H9 (cell line): ENCODE data around the gene DCAF6. TPM values are rescaled to one million over a fixed set of nuclear protein-coding genes. Genes with fewer than 3 reads are reported as not detected.
A peak's percentile ranks its signal among the peaks of the same experiment; 100 is the strongest.

Experiments used
- DNase-seq: peaks from one replicate; pipeline ENCODE4 v3.0.0-alpha.2; 2017
- H2AFZ ChIP-seq: one replicate; pipeline ENCODE4 v1.6.1; 2013; ENCODE audit warnings: mild to moderate bottlenecking, low read length, control low read depth, moderate library complexity
- H2AK5ac ChIP-seq: 2 replicates; pipeline ENCODE4 v1.6.1; 2013; ENCODE audit warnings: low read length, control low read depth, mixed read lengths; ENCODE audit not compliant: insufficient read length
- H2BK120ac ChIP-seq: one replicate; pipeline ENCODE4 v1.6.1; 2013; ENCODE audit warnings: low read depth, mild to moderate bottlenecking, low read length, control low read depth, inconsistent platforms; ENCODE audit not compliant: poor library complexity, severe bottlenecking
- H2BK12ac ChIP-seq: 2 replicates; pipeline ENCODE4 v1.6.1; 2013; ENCODE audit warnings: low read length, control low read depth, mixed read lengths, low read depth; ENCODE audit not compliant: insufficient read length
- H2BK15ac ChIP-seq: 2 replicates; pipeline ENCODE4 v1.6.1; 2013; ENCODE audit warnings: low read depth, low read length, control low read depth
- H2BK20ac ChIP-seq: one replicate; pipeline ENCODE4 v1.6.1; 2013; ENCODE audit warnings: low read depth, mild to moderate bottlenecking, low read length, control low read depth, inconsistent platforms; ENCODE audit not compliant: poor library complexity, severe bottlenecking
- H2BK5ac ChIP-seq: 2 replicates; pipeline ENCODE4 v1.6.1; 2013; ENCODE audit warnings: low read length, control low read depth, mixed read lengths; ENCODE audit not compliant: insufficient read length
- H3K14ac ChIP-seq: 2 replicates; pipeline ENCODE4 v1.6.1; 2013; ENCODE audit warnings: low read length, control low read depth; ENCODE audit not compliant: insufficient read depth
- H3K18ac ChIP-seq: 2 replicates; pipeline ENCODE4 v1.6.1; 2013; ENCODE audit warnings: low read depth, mild to moderate bottlenecking, mixed read lengths, low read length, control low read depth; ENCODE audit not compliant: insufficient read length
- H3K23ac ChIP-seq: 2 replicates; pipeline ENCODE4 v1.6.1; 2013; ENCODE audit warnings: low read length, control low read depth, mixed read lengths, low read depth; ENCODE audit not compliant: insufficient read length
- H3K23me2 ChIP-seq: 2 replicates; pipeline ENCODE4 v1.6.1; 2013; ENCODE audit warnings: low read depth, mild to moderate bottlenecking, mixed read lengths, low read length, control low read depth; ENCODE audit not compliant: insufficient read length, poor library complexity, severe bottlenecking
- H3K27ac ChIP-seq: 2 replicates; pipeline ENCODE4 v1.5.1; 2013; ENCODE audit warnings: low read length, control low read depth, mixed read lengths, low read depth; ENCODE audit not compliant: insufficient read length
- H3K27me3 ChIP-seq: 2 replicates; pipeline ENCODE4 v1.6.1; 2013; ENCODE audit warnings: low read length, control low read depth, inconsistent platforms; ENCODE audit not compliant: insufficient read depth
- H3K4ac ChIP-seq: 2 replicates; pipeline ENCODE4 v1.6.1; 2013; ENCODE audit warnings: low read depth, mild to moderate bottlenecking, control low read depth, inconsistent platforms, low read length, moderate library complexity
- H3K4me1 ChIP-seq: 2 replicates; pipeline ENCODE4 v1.6.1; 2013; ENCODE audit warnings: low read length, control low read depth, inconsistent platforms; ENCODE audit not compliant: insufficient read depth
- H3K4me2 ChIP-seq: 2 replicates; pipeline ENCODE4 v1.6.1; 2013; ENCODE audit warnings: low read length, control low read depth, mixed read lengths; ENCODE audit not compliant: insufficient read length, insufficient read depth
- H3K56ac ChIP-seq: 2 replicates; pipeline ENCODE4 v1.6.1; 2013; ENCODE audit warnings: low read depth, mild to moderate bottlenecking, mixed read lengths, low read length, control low read depth; ENCODE audit not compliant: insufficient read length
- H3K79me1 ChIP-seq: 2 replicates; pipeline ENCODE4 v1.6.1; 2013; ENCODE audit warnings: low read depth, mild to moderate bottlenecking, moderate library complexity, low read length, control low read depth, inconsistent platforms; ENCODE audit not compliant: insufficient read depth, poor library complexity, severe bottlenecking
- H3K79me2 ChIP-seq: 2 replicates; pipeline ENCODE4 v1.6.1; 2013; ENCODE audit warnings: low read length, control low read depth, inconsistent platforms; ENCODE audit not compliant: insufficient read depth
- H3K9ac ChIP-seq: 2 replicates; pipeline ENCODE4 v1.6.1; 2013; ENCODE audit warnings: low read length, control low read depth, mixed read lengths; ENCODE audit not compliant: insufficient read length; ENCODE audit errors: extremely low read depth
- H3K9me3 ChIP-seq: one replicate; pipeline ENCODE4 v1.6.1; 2013; ENCODE audit warnings: low read depth, low read length, inconsistent platforms; ENCODE audit not compliant: control insufficient read depth
- H3T11ph ChIP-seq: one replicate; pipeline ENCODE4 v1.6.1; 2013; ENCODE audit warnings: mild to moderate bottlenecking, low read length, control low read depth, inconsistent platforms
- H4K20me1 ChIP-seq: one replicate; pipeline ENCODE4 v1.6.1; 2013; ENCODE audit not compliant: control insufficient read depth, insufficient read length, insufficient read depth
- H4K5ac ChIP-seq: 2 replicates; pipeline ENCODE4 v1.6.1; 2013; ENCODE audit warnings: low read depth, mild to moderate bottlenecking, mixed read lengths, low read length, control low read depth; ENCODE audit not compliant: insufficient read length
- H4K8ac ChIP-seq: replicated peaks from 2 replicates; pipeline ENCODE4 v1.6.1; 2013; ENCODE audit warnings: low read length, control low read depth, mixed read lengths, low read depth; ENCODE audit not compliant: insufficient read length
- H4K91ac ChIP-seq: 2 replicates; pipeline ENCODE4 v1.6.1; 2013; ENCODE audit warnings: low read depth, mild to moderate bottlenecking, moderate library complexity, mixed read lengths, low read length, control low read depth; ENCODE audit not compliant: insufficient read length
- H3K27ac Mint-ChIP-seq, 3 experiments: 2 replicates in 2 of 3; 3 replicates in 1 of 3; pipeline ENCODE4 v1.8.0; 2020 to 2021; ENCODE audit warnings: mixed read lengths in 3 of 3, mild to moderate bottlenecking in 1 of 3, moderate library complexity in 1 of 3
- H3K27me3 Mint-ChIP-seq: 2 replicates; pipeline ENCODE4 v1.8.0; 2021; ENCODE audit warnings: low read depth, mild to moderate bottlenecking, moderate library complexity, mixed read lengths
- H3K36me3 Mint-ChIP-seq, 3 experiments: 2 replicates in 2 of 3; 3 replicates in 1 of 3; pipeline ENCODE4 v1.8.0; 2020 to 2021; ENCODE audit warnings: low read depth in 3 of 3, mixed read lengths in 3 of 3; ENCODE audit not compliant: insufficient read depth in 1 of 3
- H3K4me1 Mint-ChIP-seq, 2 experiments: 2 replicates each; pipeline ENCODE4 v1.8.0; 2020; ENCODE audit warnings: mixed read lengths in 2 of 2
- H3K4me3 Mint-ChIP-seq, 2 experiments: 2 replicates in 1 of 2; 3 replicates in 1 of 2; pipeline ENCODE4 v1.8.0; 2020 to 2021; ENCODE audit warnings: mild to moderate bottlenecking in 2 of 2, mixed read lengths in 2 of 2, moderate library complexity in 1 of 2
- H3K9me3 Mint-ChIP-seq, 2 experiments: 2 replicates in 1 of 2; 3 replicates in 1 of 2; pipeline ENCODE4 v1.8.0; 2020; ENCODE audit warnings: mild to moderate bottlenecking in 2 of 2, mixed read lengths in 2 of 2, moderate library complexity in 1 of 2
- CTCF ChIP-seq: fragments of 200-600 bp; sonication (generic); conservative IDR thresholded peaks from 3 replicates; pipeline ENCODE4 v1.8.0; 2021; ENCODE audit warnings: antibody characterized with exemption, mild to moderate bottlenecking
- WGBS: extraction: QIAGEN DNeasy Blood & Tissue Kit; methylation state at CpG from one replicate; pipeline ENCODE4 v1.1.7; 2013; ENCODE audit warnings: missing lambda C conversion rate, low lambda C conversion rate, mixed read lengths; ENCODE audit not compliant: insufficient read length; ENCODE audit errors: extremely low coverage; 5-methylcytosine and 5-hydroxymethylcytosine counted together
- total RNA-seq: library from RNA; stranded (reverse); gene quantifications from 2 replicates; pipeline ENCODE4 v1.2.1, GENCODE V29; 2021

Gene DCAF6
- total RNA-seq, 1 experiment from 2014 or later: 16.0 TPM

GRCh38 chr1:167938080-167938636 lies 1.7 kb downstream of the DCAF6 start:
- no peak overlapping the region for H2AK5ac ChIP-seq
- H3K4ac ChIP-seq: no peak overlapping the region
- Mint-ChIP-seq H3K9me3 (peaks cover 0 to 3% of the 10 kb centered on the region in 2 experiments; a peak in 1 of 5 replicates), H3K4me3 (peak overlapping the region; percentile 88 to 97), H3K4me1 (peaks cover 19 to 24% of the 10 kb centered on the region in 2 experiments), H3K27me3 (no peaks in the 10 kb centered on the region), H3K36me3 (peaks cover 0 to 14% (median 8%) of the 10 kb centered on the region in 3 experiments; a peak in 6 of 7 replicates), H3K27ac (peak overlapping the region in 2 of 3 experiments; percentile 42 to 88; a peak in 4 of 7 replicates)
- 0 out of 2 replicates have a peak, but pooled peaks cover 3% of the 10 kb centered on the region for H3K4me1 ChIP-seq
- no peak overlapping the region for H2BK5ac ChIP-seq
- no peak overlapping the region for H3K23ac ChIP-seq
- H3K56ac ChIP-seq: no peak overlapping the region
- no peak overlapping the region for H2BK120ac ChIP-seq
- no peak overlapping the region for H4K5ac ChIP-seq
- H2AFZ ChIP-seq: no peak overlapping the region
- H4K20me1 ChIP-seq: no peaks in the 10 kb centered on the region
- H3K23me2 ChIP-seq: peaks cover 11% of the 10 kb centered on the region
- no peak overlapping the region for H2BK12ac ChIP-seq
- no peak overlapping the region for H4K8ac ChIP-seq
- H3T11ph ChIP-seq: no peak overlapping the region
- no peak for TF ChIP-seq CTCF
- peaks cover 7% of the 10 kb centered on the region; the same call in 1 of the 2 replicates for H3K79me2 ChIP-seq
- peak overlapping the region; percentile 53 for H3K4me2 ChIP-seq
- H3K27me3 ChIP-seq: no peaks in the 10 kb centered on the region
- no peak overlapping the region for H3K27ac ChIP-seq
- H3K79me1 ChIP-seq: no peaks in the 10 kb centered on the region
- H2BK20ac ChIP-seq: no peak overlapping the region
- no peak overlapping the region for H3K18ac ChIP-seq
- H3K14ac ChIP-seq: no peak overlapping the region
- no peak overlapping the region for H2BK15ac ChIP-seq
- H3K9me3 ChIP-seq: no peaks in the 10 kb centered on the region
- no peak overlapping the region for H4K91ac ChIP-seq
- no peak for DNase-seq
- no CpG with 5 or more reads among the region's 5 CpGs for WGBS
- peak overlapping the region; percentile 42 for H3K9ac ChIP-seq
